ENCODE measurements around the gene EN2.

The EN2 gene

DNA sequence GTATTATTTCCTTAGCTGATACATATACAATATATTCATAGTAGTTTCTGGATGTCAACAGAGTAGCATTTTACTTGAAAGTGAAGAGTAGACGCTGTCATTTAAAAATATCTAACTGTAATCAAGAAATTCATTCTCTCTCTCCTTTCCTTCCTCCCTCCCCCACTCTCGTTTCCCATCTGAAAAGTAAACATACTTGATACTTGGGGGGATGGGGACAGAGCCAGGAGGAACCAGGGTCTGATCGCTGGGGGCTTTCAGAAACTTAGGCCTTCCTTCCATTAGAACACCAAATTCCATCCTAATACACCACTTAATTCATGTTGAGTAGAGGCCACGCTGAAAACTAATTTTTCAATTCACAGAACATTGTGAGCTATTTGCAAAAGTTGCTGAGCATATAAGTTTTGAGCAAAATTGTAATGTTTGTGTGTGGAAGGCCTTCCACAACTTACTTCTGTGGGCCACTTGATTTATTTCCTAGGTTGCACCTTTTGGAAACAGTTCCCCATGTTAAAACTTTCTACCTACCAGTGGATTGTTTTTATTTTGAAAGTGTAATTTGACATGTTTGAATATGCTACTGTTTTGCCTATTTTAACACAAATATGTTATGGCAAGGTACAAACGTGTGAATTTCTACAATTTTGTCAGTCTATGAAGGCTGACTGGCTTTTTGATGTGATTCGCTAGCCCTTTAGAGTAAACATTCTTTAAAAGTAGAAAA is 53.2 kb downstream of the EN2 start:
- FAIRE-seq, result no peak

- no peak for FAIRE-seq
Observed at GRCh38 chr7:155511702-155511996, 53.7 kb downstream of the EN2 start.

- no peak for FAIRE-seq
Observed at GRCh38 chr7:155512246-155512887, 54.4 kb downstream of the EN2 start.

DNA sequence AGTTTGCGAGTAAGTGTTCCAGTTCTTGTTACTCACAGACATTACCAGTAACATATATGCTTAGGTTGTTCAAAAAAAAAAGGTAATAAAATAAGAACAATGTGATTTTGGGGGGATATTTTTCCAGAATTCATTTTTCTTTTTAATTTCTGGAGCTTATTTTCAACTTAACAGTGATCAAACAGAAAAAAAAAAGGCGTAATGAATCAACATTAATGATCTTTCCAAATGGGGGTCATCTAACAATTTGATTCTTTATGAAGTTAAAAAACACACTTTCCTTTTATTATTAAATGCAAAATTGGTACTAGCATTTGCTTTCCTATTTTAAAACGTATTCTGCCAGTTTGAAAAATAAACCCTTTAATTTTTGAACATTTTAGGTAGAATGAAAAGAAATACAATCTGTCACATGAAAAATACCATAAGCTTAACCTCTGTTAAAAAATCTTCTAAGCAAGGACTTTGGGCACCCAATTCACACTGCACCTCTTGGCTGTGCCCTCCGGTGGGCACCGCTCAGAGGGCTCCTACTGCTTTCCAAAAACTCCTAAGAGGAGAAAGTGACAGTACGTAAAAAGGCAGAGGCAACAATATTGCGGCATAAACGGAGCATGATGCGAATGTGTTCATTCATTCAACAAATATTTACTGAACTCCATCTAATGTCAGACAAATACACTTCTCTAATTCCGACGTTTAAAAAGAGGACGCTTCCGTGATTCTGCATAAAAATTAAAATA is 55.8 kb downstream of the EN2 start:
- no peak for FAIRE-seq

GRCh38 chr7:155514296-155514695 is 56.4 kb downstream of the EN2 start:
- no peak for FAIRE-seq

Data from G401.6 (cell line).